Measurements from ENCODE around the gene SSC5D. TPM values are rescaled to one million over a fixed set of nuclear protein-coding genes. Genes with fewer than 3 reads are reported as not detected.
A peak's percentile ranks its signal among the peaks of the same experiment; 100 is the strongest.

Gene SSC5D
- total RNA-seq, 1 experiment from 2014 or later = 0.86 TPM

DNA sequence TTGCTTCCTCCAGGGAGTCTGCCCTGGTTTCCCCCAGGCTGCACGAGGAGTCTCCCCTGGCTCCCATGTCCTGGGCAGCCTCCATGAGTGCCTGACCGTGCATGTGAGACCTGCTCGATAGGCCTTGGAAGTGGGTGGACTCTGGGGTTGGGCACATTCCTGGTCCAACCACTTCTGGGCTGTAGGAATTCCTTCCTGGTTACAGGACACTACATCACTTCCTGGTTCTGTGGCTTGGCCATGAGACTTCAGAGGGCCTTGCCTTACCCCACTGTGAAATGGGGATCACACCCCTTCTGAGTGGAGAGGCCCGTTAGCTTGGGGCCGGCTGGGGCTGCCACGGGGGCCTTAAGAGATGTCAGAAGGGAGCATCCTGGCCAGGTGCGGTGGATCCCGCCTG lies 15.8 kb upstream of the SSC5D start:
- no peaks in the 10 kb centered on the region for H3K27me3 ChIP-seq (replicated peaks; ENCODE audit: control insufficient read depth, insufficient read depth, low read length)
- no peaks in the 10 kb centered on the region for H3K9me3 ChIP-seq
- ChIA-PET POLR2A (no interaction called here), CTCF (no interaction called here)
- Mint-ChIP-seq H3K9me3 (ENCODE audit: unreplicated experiment) (no peaks in the 10 kb centered on the region), H3K27ac (ENCODE audit: unreplicated experiment) (no peak overlapping the region), H3K27me3 (ENCODE audit: insufficient read depth, unreplicated experiment) (no peaks in the 10 kb centered on the region), H3K36me3 (ENCODE audit: insufficient read depth, unreplicated experiment) (peaks cover 9% of the 10 kb centered on the region), H3K4me3 (ENCODE audit: unreplicated experiment) (no peak overlapping the region), H3K4me1 (ENCODE audit: low read depth, unreplicated experiment) (no peaks in the 10 kb centered on the region)
- intact Hi-C loops (cut with micrococcal nuclease; ENCODE audit: unreplicated experiment) = no loop called here
- DNase-seq = peak in 1 of 2 experiments; percentile 71
- no peak overlapping the region for H3K4me3 ChIP-seq (ENCODE audit: low read depth, low read length)
- no peaks in the 10 kb centered on the region for H3K36me3 ChIP-seq (ENCODE audit: control insufficient read depth, insufficient read depth, low read length)
- H3K4me1 ChIP-seq = peaks cover 11% of the 10 kb centered on the region
- no TSS peak for BruUV-seq (replicated peaks)
- TF ChIP-seq, protein P1, sequence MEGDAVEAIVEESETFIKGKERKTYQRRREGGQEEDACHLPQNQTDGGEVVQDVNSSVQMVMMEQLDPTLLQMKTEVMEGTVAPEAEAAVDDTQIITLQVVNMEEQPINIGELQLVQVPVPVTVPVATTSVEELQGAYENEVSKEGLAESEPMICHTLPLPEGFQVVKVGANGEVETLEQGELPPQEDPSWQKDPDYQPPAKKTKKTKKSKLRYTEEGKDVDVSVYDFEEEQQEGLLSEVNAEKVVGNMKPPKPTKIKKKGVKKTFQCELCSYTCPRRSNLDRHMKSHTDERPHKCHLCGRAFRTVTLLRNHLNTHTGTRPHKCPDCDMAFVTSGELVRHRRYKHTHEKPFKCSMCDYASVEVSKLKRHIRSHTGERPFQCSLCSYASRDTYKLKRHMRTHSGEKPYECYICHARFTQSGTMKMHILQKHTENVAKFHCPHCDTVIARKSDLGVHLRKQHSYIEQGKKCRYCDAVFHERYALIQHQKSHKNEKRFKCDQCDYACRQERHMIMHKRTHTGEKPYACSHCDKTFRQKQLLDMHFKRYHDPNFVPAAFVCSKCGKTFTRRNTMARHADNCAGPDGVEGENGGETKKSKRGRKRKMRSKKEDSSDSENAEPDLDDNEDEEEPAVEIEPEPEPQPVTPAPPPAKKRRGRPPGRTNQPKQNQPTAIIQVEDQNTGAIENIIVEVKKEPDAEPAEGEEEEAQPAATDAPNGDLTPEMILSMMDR (IDR thresholded peaks at IDR 0.05; ENCODE audit: insufficient read depth in 1 of 2, low read depth in 1 of 2, low read length in 1 of 2, severe bottlenecking in 1 of 2, unreplicated experiment in 1 of 2) = no peak

DNA sequence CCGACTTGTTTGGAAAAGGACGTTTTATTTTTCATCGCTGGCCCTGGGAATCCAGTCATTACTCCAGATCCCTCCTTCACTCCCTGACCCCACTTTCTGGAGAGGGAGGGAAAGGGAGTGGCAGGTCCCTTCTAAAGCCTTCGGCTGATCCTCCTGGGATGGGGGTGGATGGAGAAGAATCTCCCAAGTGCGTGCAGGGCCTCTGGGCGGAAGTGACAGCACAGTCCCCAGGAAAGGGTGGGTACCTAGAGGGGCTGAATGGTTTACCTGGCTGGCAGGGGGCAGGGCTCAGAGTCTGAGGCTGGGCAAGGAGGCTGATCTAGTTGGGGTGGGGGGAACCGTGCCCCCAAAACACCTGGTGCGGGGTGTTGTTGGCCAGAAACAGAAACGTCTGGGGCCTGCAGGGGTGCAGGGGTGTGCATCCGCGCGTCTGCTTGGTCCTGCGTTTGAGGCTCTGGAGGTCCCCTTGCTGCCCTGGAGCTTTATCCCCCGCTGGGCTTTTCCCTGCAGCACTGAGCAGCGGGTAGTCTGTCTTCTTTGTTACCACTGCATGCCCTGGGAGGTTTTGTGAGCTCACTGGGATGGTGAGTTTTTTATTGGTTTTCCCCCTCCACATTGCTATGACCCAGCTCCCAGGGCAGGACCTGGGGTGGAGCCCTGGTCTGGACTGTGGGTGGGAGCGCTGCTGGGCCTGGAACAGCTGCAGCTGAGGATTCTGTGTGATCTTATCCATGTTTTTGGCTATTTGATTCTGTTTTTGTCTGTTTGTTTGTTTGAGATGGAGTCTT lies 14.8 kb upstream of the SSC5D start:
- Histone ChIP-seq H3K27me3 (replicated peaks; ENCODE audit: control insufficient read depth, insufficient read depth, low read length) (no peaks in the 10 kb centered on the region), H3K9me3 (no peaks in the 10 kb centered on the region), H3K4me1 (peaks cover 14% of the 10 kb centered on the region), H3K4me3 (ENCODE audit: low read depth, low read length) (no peak overlapping the region), H3K36me3 (ENCODE audit: control insufficient read depth, insufficient read depth, low read length) (no peaks in the 10 kb centered on the region)
- Mint-ChIP-seq H3K4me1 (ENCODE audit: low read depth, unreplicated experiment) (peaks cover 7% of the 10 kb centered on the region), H3K27me3 (ENCODE audit: insufficient read depth, unreplicated experiment) (no peaks in the 10 kb centered on the region), H3K4me3 (ENCODE audit: unreplicated experiment) (no peak overlapping the region), H3K36me3 (ENCODE audit: insufficient read depth, unreplicated experiment) (peaks cover 16% of the 10 kb centered on the region), H3K9me3 (ENCODE audit: unreplicated experiment) (no peaks in the 10 kb centered on the region), H3K27ac (ENCODE audit: unreplicated experiment) (no peak overlapping the region)
- ChIA-PET POLR2A (no interaction called here), CTCF (no interaction called here)
- intact Hi-C loops (cut with micrococcal nuclease; ENCODE audit: unreplicated experiment) = no loop called here
- TF ChIP-seq, protein P1 (IDR thresholded peaks at IDR 0.05; ENCODE audit: insufficient read depth in 1 of 2, low read depth in 1 of 2, low read length in 1 of 2, severe bottlenecking in 1 of 2, unreplicated experiment in 1 of 2) = no peak
- no TSS peak for BruUV-seq (replicated peaks)
- DNase-seq = no peak

DNA sequence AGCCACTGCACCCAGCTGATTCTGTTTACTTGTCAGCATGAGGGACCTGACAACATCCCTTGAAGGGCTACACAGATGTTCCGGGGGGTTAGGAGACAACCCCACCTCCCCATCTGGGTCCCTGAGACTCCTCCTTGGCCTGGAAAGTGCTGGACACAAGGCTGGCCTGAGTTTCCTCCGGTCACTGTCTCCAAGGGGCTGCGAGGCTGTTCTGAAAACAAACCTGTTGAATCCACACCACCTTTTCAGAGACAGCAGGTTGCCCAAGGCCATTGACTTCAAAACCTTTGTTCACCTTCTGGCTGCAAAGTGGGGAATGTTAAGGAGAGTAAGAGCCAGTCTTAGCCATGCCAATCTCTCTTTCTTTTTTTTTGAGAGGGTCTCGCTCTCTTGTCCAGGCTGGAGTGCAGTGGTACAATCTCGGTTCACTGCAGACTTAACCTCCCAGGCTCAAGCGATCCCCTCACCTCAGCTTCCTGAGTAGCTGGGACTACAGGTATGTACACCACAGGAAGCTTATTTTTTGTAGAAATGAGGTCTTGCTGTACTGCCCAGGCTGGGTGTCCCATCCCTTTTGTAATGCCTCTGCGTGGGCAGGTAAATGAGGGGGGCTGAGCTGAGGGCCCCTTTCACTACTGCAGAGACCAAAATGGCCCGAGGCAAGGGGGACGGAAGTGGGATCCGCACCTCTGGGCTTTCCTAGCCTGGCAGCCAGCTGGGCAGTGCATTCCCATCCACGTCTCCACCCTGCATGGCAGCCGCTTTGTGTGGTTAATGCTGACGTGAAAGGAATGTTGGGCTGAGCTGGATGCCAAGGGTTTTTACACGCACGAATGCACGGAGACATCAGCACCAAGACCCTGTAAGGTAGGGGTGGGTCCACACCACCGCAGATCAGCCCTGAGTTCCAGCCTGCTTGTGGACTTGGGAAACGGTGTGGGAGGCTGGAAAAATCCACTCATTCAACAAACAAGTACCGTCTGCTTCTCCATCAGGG lies 13.7 kb upstream of the SSC5D start:
- Mint-ChIP-seq H3K27me3 (ENCODE audit: insufficient read depth, unreplicated experiment) (no peaks in the 10 kb centered on the region), H3K36me3 (ENCODE audit: insufficient read depth, unreplicated experiment) (peaks cover 19% of the 10 kb centered on the region), H3K27ac (ENCODE audit: unreplicated experiment) (no peak overlapping the region), H3K9me3 (ENCODE audit: unreplicated experiment) (no peaks in the 10 kb centered on the region), H3K4me1 (ENCODE audit: low read depth, unreplicated experiment) (peaks cover 19% of the 10 kb centered on the region), H3K4me3 (ENCODE audit: unreplicated experiment) (no peak overlapping the region)
- ChIA-PET POLR2A (no interaction called here), CTCF (no interaction called here)
- Histone ChIP-seq H3K4me3 (ENCODE audit: low read depth, low read length) (no peak overlapping the region), H3K36me3 (ENCODE audit: control insufficient read depth, insufficient read depth, low read length) (no peaks in the 10 kb centered on the region), H3K9me3 (no peaks in the 10 kb centered on the region), H3K4me1 (peaks cover 14% of the 10 kb centered on the region), H3K27me3 (replicated peaks; ENCODE audit: control insufficient read depth, insufficient read depth, low read length) (no peaks in the 10 kb centered on the region)
- no TSS peak for BruUV-seq (replicated peaks)
- DNase-seq = no peak
- TF ChIP-seq, protein P1 (IDR thresholded peaks at IDR 0.05; ENCODE audit: insufficient read depth in 1 of 2, low read depth in 1 of 2, low read length in 1 of 2, severe bottlenecking in 1 of 2, unreplicated experiment in 1 of 2) = no peak
- intact Hi-C loops (cut with micrococcal nuclease; ENCODE audit: unreplicated experiment) = no loop called here
